ENCODE results near the gene KRT83. TPM values are rescaled to one million over a fixed set of nuclear protein-coding genes. Genes with fewer than 3 reads are reported as not detected.

Gene KRT83
- total RNA-seq, 4 donors from 2014 or later: not detected

DNA sequence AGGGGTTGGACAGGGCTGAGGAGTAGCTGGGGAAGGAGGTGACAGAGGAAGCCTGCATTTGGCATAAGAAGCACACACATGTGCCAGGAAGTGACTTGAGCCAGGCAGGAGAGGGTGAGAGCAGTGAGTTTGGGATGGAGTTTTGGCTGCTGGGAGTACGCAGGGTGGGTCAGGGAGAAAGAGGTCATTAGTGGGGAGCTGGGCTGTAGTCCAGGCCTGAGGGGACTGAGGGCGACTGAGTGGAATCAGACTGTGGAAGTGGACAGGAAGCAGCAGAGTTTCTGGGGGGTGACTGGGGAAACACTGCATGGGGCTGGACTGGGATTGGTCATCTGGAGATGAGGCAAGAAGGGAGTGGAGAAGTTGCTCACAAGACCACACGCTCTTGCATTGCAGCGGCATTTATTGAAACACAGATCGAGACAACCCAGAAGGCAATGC, 38.4 kb upstream of the KRT83 start:
- Histone ChIP-seq H3K27me3 (peaks cover 0 to 52% (median 0%) of the 10 kb centered on the region in 4 donors), H3K36me3 (no peaks in the 10 kb centered on the region), H3K4me1 (peaks cover 0 to 14% (median 0%) of the 10 kb centered on the region in 3 donors), H3K4me3 (no peak overlapping the region), H3K27ac (no peak overlapping the region), H3K9me3 (no peaks in the 10 kb centered on the region)
- intact Hi-C loops (cut with DNase I): no loop called here
- WGBS, 2 donors: 85 to 89% methylated on average over 5 of the region's 5 CpGs
- TF ChIP-seq POLR2A (IDR thresholded peaks at IDR 0.05): no peak
- TF ChIP-seq, protein P1, sequence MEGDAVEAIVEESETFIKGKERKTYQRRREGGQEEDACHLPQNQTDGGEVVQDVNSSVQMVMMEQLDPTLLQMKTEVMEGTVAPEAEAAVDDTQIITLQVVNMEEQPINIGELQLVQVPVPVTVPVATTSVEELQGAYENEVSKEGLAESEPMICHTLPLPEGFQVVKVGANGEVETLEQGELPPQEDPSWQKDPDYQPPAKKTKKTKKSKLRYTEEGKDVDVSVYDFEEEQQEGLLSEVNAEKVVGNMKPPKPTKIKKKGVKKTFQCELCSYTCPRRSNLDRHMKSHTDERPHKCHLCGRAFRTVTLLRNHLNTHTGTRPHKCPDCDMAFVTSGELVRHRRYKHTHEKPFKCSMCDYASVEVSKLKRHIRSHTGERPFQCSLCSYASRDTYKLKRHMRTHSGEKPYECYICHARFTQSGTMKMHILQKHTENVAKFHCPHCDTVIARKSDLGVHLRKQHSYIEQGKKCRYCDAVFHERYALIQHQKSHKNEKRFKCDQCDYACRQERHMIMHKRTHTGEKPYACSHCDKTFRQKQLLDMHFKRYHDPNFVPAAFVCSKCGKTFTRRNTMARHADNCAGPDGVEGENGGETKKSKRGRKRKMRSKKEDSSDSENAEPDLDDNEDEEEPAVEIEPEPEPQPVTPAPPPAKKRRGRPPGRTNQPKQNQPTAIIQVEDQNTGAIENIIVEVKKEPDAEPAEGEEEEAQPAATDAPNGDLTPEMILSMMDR (IDR thresholded peaks at IDR 0.05): no peak
- DNase-seq: no peak

DNA sequence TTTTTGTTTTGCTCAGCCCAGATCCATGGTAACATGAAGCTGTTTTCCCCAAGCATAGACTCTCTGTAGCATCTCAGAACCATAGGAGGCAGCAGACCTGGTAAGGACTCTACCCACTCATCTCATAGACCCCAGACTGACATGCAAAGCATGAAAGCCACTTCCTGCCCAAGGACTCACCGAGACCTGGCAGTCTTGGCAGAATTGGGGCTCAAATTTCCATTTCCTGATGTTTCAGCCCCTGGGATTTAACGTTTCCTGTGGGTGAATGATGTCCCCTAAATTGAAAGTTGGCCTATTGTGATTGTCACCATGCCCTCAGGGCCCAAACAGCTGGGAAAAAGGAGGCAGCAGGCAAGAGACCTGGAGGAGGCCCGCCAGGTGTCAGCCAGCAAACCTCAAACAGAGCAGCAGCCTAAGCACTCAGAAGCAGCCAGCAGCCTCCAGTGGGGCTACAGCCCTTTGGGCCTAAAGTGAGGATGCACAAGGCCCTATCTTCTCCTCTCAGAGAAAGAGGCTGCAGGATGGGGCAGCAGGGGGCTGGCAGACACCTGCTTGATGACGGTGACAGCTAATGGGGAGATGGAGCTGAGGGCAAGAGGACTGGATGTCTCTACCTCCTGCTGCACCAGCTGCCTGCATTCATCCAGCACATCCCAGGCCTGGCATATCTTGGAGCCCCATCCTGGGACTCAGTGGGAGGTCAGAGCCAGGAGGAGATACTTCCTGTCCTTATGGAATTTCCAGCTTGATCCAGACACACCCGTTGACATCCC, 37.6 kb upstream of the KRT83 start:
- Histone ChIP-seq H3K27me3 (peaks cover 0 to 59% (median 0%) of the 10 kb centered on the region in 4 donors), H3K4me3 (no peak overlapping the region), H3K36me3 (no peaks in the 10 kb centered on the region), H3K4me1 (peaks cover 0 to 21% (median 0%) of the 10 kb centered on the region in 3 donors), H3K9me3 (no peaks in the 10 kb centered on the region), H3K27ac (no peak overlapping the region)
- intact Hi-C loops (cut with DNase I): no loop called here
- no peak for DNase-seq
- WGBS, 2 donors: 60 to 88% methylated on average over 1 to 2 of the region's 5 CpGs
- no peak for TF ChIP-seq POLR2A (IDR thresholded peaks at IDR 0.05)

DNA sequence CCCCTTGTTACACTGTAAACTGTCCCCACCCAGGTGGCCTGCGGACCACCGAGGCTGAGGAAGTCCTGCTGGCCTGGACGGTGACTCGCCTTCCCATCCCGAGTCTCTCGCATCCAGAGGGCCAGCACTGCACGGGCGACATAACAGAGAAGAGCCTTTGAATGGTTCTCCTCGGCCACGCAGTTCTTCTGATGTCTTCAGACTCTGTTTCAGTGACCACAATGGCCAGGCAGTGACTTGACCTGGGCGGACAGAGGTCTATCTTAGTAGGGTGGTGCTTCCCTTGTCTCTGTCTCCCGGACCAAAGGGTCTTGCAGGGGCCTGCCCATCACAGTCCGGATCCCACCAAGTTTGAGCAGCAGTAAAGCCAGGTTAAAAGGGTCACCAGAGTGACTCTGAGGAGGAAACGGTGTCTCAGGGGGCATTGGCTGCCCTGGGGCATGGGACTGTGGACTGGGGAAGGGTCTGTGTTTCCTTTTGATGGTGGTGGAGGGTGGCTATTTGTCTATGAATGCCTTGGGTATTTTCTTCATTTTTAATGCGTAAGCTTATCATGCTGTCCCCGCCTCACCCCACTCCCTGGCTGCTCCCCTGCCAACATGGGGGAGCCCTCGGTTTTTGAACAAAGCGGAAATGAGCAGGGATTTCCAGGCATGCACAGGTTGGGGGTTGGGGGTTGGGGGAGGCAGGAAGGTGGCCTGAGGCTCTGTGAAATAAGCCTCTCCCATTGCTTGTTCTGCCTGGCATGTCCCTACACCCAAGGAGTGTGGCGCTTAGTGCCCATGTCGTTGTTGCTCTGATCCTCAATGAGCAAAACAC, 35.8 kb upstream of the KRT83 start:
- intact Hi-C loops (cut with DNase I): no loop called here
- no peak for TF ChIP-seq POLR2A (IDR thresholded peaks at IDR 0.05)
- TF ChIP-seq, protein P1 (IDR thresholded peaks at IDR 0.05): no peak

DNA sequence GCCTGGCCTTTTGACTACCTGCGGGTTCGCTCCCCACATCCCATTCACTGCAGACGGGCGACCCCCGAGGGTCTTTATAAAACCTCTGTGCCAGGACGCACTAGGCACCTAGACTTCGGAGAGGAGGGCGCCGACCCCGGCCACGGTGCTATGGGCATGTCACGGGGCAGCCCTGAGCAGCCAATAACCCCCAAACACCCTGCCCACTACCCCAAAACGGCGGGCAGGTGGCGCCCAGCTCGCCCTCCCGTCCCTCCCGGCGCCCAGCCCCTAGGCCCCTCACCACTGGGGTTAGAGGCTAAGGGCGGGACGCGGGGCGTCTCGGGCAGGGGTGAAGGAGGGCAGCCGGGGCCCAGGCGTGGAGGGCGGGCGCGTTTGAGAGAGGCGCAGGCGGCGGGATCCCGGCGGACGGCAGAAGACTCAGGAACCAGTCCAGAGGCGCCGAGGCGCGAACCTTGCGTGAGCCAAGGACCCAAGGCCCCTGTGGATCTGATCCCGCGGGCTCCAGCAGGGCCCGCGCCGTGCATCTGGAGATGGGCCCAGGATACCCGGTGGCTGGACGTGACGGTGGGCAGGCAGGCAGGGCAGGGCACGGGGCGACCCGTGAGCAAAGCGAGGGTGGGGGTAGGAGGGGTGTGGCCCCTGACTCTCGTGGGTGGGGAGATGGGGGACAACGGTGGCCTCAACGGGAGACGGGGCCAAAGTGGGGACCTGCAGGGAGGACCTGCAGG, 35.0 kb upstream of the KRT83 start:
- Histone ChIP-seq H3K27ac (no peak overlapping the region), H3K4me3 (no peak overlapping the region), H3K36me3 (no peaks in the 10 kb centered on the region), H3K4me1 (peaks cover 0 to 27% (median 0%) of the 10 kb centered on the region in 3 donors), H3K27me3 (peaks cover 0 to 66% (median 0%) of the 10 kb centered on the region in 4 donors), H3K9me3 (no peaks in the 10 kb centered on the region)
- WGBS, 2 donors: 83 to 86% methylated on average over 4 to 11 of the region's 56 CpGs
- TF ChIP-seq, protein P1 (IDR thresholded peaks at IDR 0.05): no peak
- TF ChIP-seq POLR2A (IDR thresholded peaks at IDR 0.05): no peak
- DNase-seq: no peak
- intact Hi-C loops (cut with DNase I): no loop called here

More for the DNA sequence above, 35.8 kb upstream of the KRT83 start:
- H3K27me3 ChIP-seq: peaks cover 0 to 59% (median 0%) of the 10 kb centered on the region in 4 donors
- H3K4me3 ChIP-seq: no peak overlapping the region
- DNase-seq: no peak
- WGBS, 2 donors: 87% methylated on average over 10 to 13 of the region's 20 CpGs
- H3K36me3 ChIP-seq: no peaks in the 10 kb centered on the region
- H3K9me3 ChIP-seq: no peaks in the 10 kb centered on the region
- no peak overlapping the region for H3K27ac ChIP-seq
- H3K4me1 ChIP-seq: peaks cover 0 to 22% (median 0%) of the 10 kb centered on the region in 3 donors

DNA sequence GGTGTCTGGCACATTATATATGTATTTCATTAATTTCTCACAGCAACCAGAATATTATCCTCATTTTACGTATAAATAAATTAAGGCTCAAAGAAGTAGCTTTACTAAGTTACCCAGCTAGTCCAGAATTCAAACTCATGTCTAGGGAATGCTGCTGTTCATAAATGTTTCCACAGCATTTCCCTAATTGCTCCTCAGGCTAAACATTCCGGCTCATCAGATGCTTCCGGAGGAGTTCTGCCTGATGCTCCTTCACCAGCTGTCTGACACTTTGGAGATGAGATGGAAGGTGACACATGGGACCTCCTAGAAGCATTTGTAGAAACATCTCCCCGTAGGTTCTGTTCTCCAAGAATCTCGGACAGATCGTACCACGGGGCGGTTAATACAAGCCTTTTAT, 34.0 kb upstream of the KRT83 start:
- no peak for TF ChIP-seq POLR2A (IDR thresholded peaks at IDR 0.05)
- TF ChIP-seq, protein P1 (IDR thresholded peaks at IDR 0.05): no peak
- no peak for DNase-seq
- H3K4me3 ChIP-seq: no peak overlapping the region
- H3K36me3 ChIP-seq: no peaks in the 10 kb centered on the region
- 89 to 90% methylated on average over 6 to 8 of the region's 8 CpGs for WGBS, 2 donors
- peaks cover 0 to 76% (median 0%) of the 10 kb centered on the region in 4 donors for H3K27me3 ChIP-seq
- no peak overlapping the region for H3K27ac ChIP-seq
- H3K4me1 ChIP-seq: peaks cover 0 to 20% (median 0%) of the 10 kb centered on the region in 3 donors
- intact Hi-C loops (cut with DNase I): no loop called here
- H3K9me3 ChIP-seq: no peaks in the 10 kb centered on the region
